Colonic mucosa (tissue), 4 donors: ENCODE measurements around the gene PCSK4. TPM values are rescaled to one million over a fixed set of nuclear protein-coding genes. Genes with fewer than 3 reads are reported as not detected.

Experiments used
- DNase-seq: peaks from one replicate; pipeline ENCODE4 v3.0.0-alpha.2; 2020
- H3K27ac ChIP-seq: fragments of 200-600 bp; one replicate; pipeline ENCODE4 v1.8.0; 2021
- H3K27me3 ChIP-seq: fragments of 200-600 bp; one replicate; pipeline ENCODE4 v1.8.0; 2021
- H3K36me3 ChIP-seq: fragments of 200-600 bp; one replicate; pipeline ENCODE4 v1.8.0; 2021
- H3K4me1 ChIP-seq: fragments of 200-600 bp; one replicate; pipeline ENCODE4 v1.8.0; 2021; ENCODE audit warnings: mild to moderate bottlenecking
- H3K4me3 ChIP-seq: fragments of 200-600 bp; one replicate; pipeline ENCODE4 v1.8.0; 2021
- H3K9ac ChIP-seq, 2 donors: one replicate each; pipeline ENCODE4 v1.7.0; 2013; ENCODE audit warnings: control low read depth in 2 of 2, low read depth in 2 of 2, low read length in 2 of 2
- H3K9me3 ChIP-seq: fragments of 200-600 bp; one replicate; pipeline ENCODE4 v1.8.0; 2021
- intact Hi-C: fragments of 100-400 bp; cut with DNase I; formaldehyde crosslinking; loops from one replicate; pipeline ENCODE4 v1.14.1; 2022
- total RNA-seq, 2 donors: library from RNA; stranded (reverse); fragmentation: NEBNext Ultra II Directional in 1 of 2; extraction: Animal tissue kit (Norgen Biotek cat#: 25700) in 1 of 2; gene quantifications; one replicate each; pipeline ENCODE4 v1.2.1, GENCODE V29; 2021
- TF ChIP-seq, protein P1 (sequence below): fragments of 200-600 bp; IDR thresholded peaks from one replicate; pipeline ENCODE4 v1.8.0; 2022; ENCODE audit warnings: antibody characterized with exemption, mild to moderate bottlenecking
- donor health status: healthy.
- donor health status: DM: no; HTN: no; CAD: no.
- donor health status: DM: no; HTN: no; CAD: no.

PCSK4 gene
- total RNA-seq, 2 donors from 2014 or later, result 4.1 to 5.8 TPM

DNA sequence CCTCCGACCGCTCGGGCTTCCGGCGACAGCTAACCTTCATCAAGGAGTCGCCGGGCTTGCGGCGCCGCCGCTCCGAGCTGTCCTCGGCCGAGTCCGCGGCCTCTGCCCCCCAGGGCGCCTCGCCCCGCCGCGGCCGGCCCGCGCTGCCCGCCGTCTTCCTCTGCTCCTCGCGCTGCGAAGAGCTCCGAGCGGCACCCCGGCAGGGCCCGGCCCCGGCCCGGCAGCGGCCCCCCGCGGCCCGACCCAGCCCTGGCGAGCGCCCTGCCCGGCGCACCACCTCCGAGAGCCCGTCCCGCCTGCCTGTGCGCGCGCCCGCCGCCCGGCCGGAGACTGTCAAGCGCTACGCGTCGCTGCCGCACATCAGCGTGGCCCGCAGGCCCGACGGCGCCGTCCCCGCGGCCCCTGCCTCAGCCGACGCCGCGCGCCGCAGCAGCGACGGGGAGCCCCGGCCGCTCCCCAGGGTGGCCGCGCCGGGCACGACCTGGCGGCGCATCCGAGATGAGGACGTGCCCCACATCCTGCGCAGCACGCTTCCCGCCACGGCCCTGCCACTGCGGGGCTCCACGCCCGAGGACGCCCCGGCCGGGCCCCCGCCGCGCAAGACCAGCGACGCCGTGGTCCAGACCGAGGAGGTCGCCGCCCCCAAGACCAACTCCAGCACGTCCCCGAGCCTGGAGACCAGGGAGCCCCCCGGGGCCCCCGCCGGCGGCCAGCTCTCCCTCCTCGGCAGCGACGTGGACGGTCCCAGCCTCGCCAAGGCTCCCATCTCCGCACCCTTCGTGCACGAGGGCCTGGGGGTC lies 20.7 kb downstream of the PCSK4 start:
- no peaks in the 10 kb centered on the region for H3K9me3 ChIP-seq
- H3K9ac ChIP-seq, result peak overlapping the region in 1 of 2 donors; percentile 43
- H3K27me3 ChIP-seq, result peaks cover 82% of the 10 kb centered on the region
- H3K4me1 ChIP-seq, result peaks cover 37% of the 10 kb centered on the region
- H3K4me3 ChIP-seq, result peak overlapping the region; percentile 27
- intact Hi-C loops, result no loop called here
- no peak for DNase-seq
- TF ChIP-seq, protein P1, sequence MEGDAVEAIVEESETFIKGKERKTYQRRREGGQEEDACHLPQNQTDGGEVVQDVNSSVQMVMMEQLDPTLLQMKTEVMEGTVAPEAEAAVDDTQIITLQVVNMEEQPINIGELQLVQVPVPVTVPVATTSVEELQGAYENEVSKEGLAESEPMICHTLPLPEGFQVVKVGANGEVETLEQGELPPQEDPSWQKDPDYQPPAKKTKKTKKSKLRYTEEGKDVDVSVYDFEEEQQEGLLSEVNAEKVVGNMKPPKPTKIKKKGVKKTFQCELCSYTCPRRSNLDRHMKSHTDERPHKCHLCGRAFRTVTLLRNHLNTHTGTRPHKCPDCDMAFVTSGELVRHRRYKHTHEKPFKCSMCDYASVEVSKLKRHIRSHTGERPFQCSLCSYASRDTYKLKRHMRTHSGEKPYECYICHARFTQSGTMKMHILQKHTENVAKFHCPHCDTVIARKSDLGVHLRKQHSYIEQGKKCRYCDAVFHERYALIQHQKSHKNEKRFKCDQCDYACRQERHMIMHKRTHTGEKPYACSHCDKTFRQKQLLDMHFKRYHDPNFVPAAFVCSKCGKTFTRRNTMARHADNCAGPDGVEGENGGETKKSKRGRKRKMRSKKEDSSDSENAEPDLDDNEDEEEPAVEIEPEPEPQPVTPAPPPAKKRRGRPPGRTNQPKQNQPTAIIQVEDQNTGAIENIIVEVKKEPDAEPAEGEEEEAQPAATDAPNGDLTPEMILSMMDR, result no peak
- no peaks in the 10 kb centered on the region for H3K36me3 ChIP-seq
- H3K27ac ChIP-seq, result no peak overlapping the region

DNA sequence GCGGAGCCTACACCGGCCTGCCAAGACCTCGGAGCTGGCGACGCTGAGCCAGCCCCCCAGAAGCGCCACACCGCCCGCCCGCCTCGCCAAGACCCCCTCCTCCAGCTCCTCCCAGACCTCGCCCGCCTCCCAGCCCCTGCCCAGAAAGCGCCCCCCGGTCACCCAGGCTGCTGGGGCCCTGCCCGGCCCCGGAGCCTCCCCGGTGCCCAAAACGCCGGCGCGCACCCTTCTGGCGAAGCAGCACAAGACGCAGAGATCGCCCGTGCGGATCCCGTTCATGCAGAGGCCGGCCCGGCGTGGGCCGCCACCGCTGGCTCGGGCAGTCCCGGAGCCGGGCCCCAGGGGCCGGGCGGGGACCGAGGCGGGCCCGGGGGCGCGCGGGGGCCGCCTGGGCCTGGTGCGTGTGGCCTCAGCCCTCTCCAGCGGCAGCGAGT lies 21.3 kb downstream of the PCSK4 start:
- no peak overlapping the region for H3K4me3 ChIP-seq
- H3K9ac ChIP-seq, result no peak overlapping the region
- H3K36me3 ChIP-seq, result no peaks in the 10 kb centered on the region
- H3K27me3 ChIP-seq, result peaks cover 82% of the 10 kb centered on the region
- no peak for DNase-seq
- intact Hi-C loops, result no loop called here
- H3K4me1 ChIP-seq, result peaks cover 37% of the 10 kb centered on the region
- TF ChIP-seq, protein P1, result no peak
- no peak overlapping the region for H3K27ac ChIP-seq
- no peaks in the 10 kb centered on the region for H3K9me3 ChIP-seq

DNA sequence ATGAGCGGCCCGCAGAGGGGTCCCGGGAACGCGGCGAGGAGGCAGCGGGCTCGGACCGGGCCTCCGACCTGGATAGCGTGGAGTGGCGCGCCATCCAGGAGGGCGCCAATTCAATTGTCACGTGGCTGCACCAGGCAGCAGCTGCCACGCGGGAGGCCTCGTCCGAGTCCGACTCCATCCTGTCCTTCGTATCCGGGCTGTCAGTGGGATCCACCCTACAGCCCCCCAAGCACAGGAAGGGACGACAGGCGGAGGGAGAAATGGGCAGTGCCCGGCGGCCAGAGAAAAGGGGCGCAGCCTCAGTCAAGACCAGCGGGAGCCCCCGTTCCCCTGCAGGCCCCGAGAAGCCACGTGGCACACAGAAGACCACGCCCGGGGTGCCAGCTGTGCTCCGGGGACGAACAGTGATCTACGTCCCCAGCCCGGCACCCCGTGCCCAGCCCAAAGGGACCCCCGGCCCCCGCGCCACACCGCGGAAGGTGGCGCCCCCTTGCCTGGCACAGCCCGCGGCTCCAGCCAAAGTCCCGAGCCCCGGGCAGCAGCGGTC lies 21.8 kb downstream of the PCSK4 start:
- Histone ChIP-seq H3K27me3 (peaks cover 81% of the 10 kb centered on the region), H3K36me3 (no peaks in the 10 kb centered on the region), H3K4me1 (peaks cover 37% of the 10 kb centered on the region), H3K4me3 (no peak overlapping the region), H3K9me3 (no peaks in the 10 kb centered on the region), H3K9ac (no peak overlapping the region), H3K27ac (no peak overlapping the region)
- TF ChIP-seq, protein P1, result no peak
- intact Hi-C loops, result no loop called here
- DNase-seq, result no peak

DNA sequence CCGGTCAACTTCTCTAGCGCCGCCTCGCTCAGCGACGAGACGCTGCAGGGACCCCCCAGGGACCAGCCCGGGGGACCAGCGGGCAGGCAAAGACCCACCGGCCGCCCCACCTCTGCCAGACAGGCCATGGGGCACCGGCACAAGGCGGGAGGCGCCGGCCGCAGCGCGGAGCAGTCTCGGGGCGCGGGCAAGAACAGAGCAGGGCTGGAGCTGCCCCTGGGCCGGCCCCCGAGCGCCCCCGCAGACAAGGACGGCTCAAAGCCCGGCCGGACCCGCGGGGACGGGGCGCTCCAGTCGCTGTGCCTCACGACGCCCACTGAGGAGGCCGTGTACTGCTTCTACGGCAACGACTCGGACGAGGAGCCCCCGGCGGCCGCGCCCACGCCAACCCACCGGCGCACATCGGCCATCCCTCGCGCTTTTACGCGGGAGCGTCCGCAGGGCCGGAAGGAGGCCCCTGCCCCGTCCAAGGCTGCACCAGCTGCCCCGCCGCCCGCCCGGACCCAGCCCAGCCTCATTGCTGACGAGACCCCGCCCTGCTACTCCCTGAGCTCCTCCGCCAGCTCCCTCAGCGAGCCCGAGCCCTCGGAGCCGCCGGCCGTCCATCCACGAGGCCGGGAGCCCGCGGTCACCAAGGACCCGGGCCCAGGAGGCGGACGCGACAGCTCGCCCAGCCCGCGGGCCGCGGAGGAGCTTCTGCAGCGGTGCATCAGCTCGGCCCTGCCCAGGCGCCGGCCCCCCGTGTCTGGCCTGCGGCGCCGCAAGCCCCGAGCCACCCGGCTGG lies 22.5 kb downstream of the PCSK4 start:
- Histone ChIP-seq H3K27ac (no peak overlapping the region), H3K4me3 (no peak overlapping the region), H3K27me3 (peaks cover 74% of the 10 kb centered on the region), H3K9ac (no peak overlapping the region), H3K9me3 (no peaks in the 10 kb centered on the region), H3K4me1 (peaks cover 37% of the 10 kb centered on the region), H3K36me3 (no peaks in the 10 kb centered on the region)
- no peak for DNase-seq
- intact Hi-C loops, result no loop called here
- TF ChIP-seq, protein P1, result no peak

DNA sequence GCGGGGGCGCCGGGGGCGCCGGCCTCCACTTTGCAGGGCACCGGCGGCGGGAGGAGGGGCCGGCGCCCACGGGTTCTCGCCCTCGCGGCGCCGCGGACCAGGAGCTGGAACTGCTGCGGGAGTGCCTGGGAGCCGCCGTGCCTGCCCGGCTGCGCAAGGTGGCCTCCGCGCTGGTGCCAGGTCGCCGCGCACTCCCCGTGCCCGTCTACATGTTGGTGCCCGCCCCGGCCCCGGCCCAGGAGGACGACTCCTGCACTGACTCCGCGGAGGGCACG lies 23.0 kb downstream of the PCSK4 start:
- no peak overlapping the region for H3K4me3 ChIP-seq
- no peak overlapping the region for H3K27ac ChIP-seq
- TF ChIP-seq, protein P1, result no peak
- DNase-seq, result no peak
- intact Hi-C loops, result no loop called here
- H3K27me3 ChIP-seq, result peaks cover 69% of the 10 kb centered on the region
- no peaks in the 10 kb centered on the region for H3K9me3 ChIP-seq
- no peaks in the 10 kb centered on the region for H3K36me3 ChIP-seq
- peaks cover 37% of the 10 kb centered on the region for H3K4me1 ChIP-seq
- no peak overlapping the region for H3K9ac ChIP-seq
